Embryonic facial prominence (tissue), 1 donor: ENCODE data around the gene GNG14.
"Not testable (repeated sequence)": the region's sequence is repeated elsewhere in the genome, so short reads cannot be mapped to it uniquely, and the experiment has no call there.

Source experiments
- DNase-seq: peaks from one replicate; pipeline ENCODE4 v3.0.0-alpha.2; 2016; ENCODE audit errors: extremely low spot score

GNG14 gene

GRCh38 chr19:12723641-12724426 lies 36.0 kb downstream of the GNG14 start, which contains the start of gene TNPO2:
TNPO2 (minus strand) TSS chr19:12723932; CDS start chr19:12720977, 2,955 bp downstream.
- DNase-seq = peak; percentile 43

DNA sequence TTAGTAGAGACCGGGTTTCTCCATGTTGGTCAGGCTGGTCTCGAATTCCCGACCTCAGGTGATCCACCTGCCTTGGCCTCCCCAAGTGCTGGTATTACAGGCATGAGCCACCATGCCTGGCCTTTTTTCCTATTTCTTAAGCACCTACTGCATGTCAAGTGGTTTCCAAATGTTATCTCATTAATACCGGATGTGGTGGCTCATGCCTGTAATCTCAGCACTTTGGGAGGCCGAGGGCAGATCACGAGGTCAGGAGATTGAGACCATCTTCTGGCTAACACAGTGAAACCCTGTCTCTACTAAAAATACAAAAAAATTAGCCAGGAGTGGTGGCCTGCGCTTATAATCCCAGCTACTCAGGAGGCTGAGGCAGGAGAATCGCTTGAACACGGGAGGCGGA lies 37.8 kb downstream of the GNG14 start:
- not testable (repeated sequence) for DNase-seq

GRCh38 chr19:12726988-12727316 lies 39.2 kb downstream of the GNG14 start:
- DNase-seq = no peak

DNA sequence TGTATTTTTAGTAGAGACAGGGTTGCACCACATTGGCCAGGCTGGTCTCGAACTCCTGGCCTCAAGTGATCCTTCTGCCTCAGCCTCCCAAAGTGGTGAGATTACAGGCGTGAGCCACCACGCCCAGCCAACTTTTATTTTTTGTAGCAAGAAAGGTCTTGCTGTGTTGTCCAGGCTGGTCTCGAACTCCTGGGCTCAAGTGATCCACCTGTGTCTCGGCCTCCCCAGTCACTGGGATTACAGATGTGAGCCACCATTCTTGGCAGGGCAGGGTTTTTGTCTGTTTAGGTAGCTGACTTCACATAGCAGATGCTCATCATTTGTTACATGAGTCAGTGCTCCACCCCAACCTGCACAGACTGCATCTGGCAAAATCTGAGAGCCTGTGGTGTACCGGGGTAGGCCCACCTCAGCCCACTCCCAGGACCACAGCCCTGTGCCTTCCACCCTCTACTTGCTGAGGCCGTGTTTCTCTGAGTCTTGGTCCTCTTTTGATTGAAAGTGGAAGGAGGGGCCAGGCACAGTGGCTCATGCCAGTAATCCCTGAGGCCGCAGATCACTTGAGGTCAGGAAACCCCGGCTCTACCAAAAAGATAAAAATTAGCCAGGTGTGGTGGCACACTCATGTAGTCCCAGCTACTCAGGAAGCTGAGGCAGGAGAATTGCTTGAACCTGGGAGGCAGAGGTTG lies 40.1 kb downstream of the GNG14 start:
- DNase-seq = no peak

DNA sequence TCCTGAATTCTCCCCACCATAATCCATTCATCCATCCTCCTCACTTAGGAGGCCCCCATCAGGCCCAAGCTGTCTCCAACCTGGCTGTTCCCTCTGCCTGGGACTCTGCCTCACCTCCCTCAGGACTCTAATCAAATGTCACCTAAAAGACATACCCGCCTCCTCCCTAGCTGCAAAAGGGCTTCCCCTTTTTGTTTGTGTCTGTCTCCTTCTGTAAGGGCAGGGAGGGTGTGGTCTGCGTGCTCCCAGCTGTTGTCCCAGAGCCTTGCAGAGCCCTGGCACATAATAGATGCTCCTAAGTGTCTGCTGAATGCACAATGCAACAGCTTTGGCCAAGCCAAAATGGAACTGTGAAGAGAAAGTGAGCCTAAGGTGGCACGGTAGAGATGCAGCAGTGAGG lies 42.3 kb downstream of the GNG14 start:
- DNase-seq = no peak

DNA sequence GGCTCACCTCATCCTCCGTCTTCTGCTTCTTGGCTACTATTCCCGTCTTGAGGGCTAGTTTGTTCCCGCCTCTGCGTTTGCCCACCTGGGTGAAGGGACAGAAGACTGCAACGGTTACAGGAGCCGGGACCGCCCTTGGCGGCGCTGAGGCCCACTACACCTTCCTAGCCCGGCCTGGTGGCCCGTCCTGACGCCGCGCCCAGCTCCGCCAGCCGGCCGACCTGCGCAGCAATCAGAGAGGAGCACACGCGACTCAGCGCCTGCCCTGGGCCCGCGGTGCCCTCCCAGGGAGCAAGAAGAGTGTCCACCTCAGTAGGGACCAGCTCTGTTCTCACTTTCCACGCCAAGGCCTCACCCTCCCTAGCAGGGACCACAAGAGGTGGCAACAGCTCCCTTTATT lies 43.5 kb downstream of the GNG14 start:
- no peak for DNase-seq

DNA sequence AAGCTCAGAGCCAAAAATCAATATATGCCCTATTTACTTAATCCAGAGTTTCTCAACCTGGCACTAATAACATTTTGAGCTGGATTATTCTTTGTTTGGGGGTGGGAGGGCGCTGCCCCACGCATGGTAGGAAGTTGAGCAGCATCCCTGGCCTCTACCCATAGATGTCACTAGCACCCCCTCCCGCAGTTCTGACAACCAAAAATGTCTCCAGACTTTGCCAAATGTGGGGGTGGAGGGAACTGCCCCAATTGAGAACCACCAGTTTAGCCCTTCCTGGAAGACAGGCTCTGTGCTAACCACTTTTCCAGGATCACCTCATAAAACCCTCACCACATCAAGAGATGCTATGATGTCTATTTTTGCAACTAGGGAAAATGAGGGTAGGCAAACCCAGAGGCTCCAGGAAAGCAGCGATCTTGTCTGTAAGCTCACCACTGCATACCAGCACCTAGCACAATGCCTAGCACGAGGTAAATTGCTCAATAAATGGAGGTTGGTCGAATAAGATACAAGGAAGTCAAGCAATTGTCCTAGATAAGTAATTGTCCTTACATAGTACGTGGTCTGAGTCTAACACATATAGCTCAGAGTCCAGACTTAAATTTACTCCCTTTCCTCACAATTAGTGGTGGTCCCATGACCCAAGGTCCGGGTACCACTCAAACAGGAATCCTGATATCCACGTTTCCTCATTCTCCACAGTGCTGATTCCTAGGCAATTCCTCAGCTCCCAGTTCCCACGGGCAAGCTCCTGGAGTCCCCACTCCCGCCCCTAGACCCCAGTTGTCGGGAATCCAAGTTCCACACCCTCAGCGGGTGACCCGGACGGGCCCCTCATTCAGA lies 45.8 kb downstream of the GNG14 start:
- DNase-seq = no peak

- peak; percentile 99 for DNase-seq
Observed at GRCh38 chr19:12736995-12737834, 49.4 kb downstream of the GNG14 start, which contains the start of gene GET3. GET3 (plus strand) TSS chr19:12737497; CDS start chr19:12737506, 9 bp downstream.

DNA sequence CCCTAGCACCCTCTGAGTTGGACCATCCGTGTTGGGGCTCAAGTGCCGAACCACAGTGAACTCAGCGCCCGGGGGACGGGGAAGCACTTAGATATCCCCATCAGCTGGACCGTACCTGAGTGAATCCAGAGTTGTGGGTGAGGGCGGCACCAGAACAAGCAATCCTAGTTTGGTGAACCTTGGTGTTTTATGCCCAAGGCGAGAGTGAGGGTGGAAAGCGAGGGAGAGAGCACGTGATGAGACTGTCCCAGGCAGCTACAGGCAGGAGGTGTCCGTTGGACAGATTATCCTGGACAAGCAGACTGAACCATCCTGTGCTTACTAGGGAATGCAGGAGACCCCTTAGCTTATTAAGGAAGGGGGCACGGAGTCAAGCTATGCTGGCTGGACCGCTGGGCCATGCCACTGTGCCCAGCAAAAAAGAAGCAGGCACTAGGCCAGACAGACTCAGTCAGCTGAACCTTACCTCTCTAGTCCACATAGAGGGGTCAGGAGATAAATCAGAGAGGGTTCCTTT lies 50.1 kb downstream of the GNG14 start:
- no peak for DNase-seq
